Astrocyte (in vitro differentiated cells and primary cell): Measurements from ENCODE around the gene TACSTD2. TPM values are rescaled to one million over a fixed set of nuclear protein-coding genes. Genes with fewer than 3 reads are reported as not detected.

Experiments used
- DNase-seq: peaks from one replicate; pipeline ENCODE4 v3.0.0-alpha.2; 2010; ENCODE audit warnings: low read depth
- FAIRE-seq: peaks from 2 replicates; lab custom pipeline; 2011; peaks lifted over from hg19 to GRCh38; lab: Jason Lieb, UNC
- H2AFZ ChIP-seq: 2 replicates; pipeline ENCODE4 v1.6.0; 2012; ENCODE audit warnings: low read depth, low read length, inconsistent platforms
- H3K27ac ChIP-seq: 2 replicates; pipeline ENCODE4 v1.5.1; 2011; ENCODE audit warnings: low read depth, low read length, inconsistent platforms
- H3K27me3 ChIP-seq: 2 replicates; pipeline ENCODE4 v1.6.0; 2011; ENCODE audit warnings: low read length, inconsistent platforms; ENCODE audit not compliant: insufficient read depth
- H3K36me3 ChIP-seq: 2 replicates; pipeline ENCODE4 v1.5.1; 2011; ENCODE audit warnings: low read length, inconsistent platforms; ENCODE audit not compliant: insufficient read depth
- H3K4me1 ChIP-seq: 2 replicates; pipeline ENCODE4 v1.5.1; 2011; ENCODE audit warnings: low read length, inconsistent platforms; ENCODE audit not compliant: insufficient read depth
- H3K4me2 ChIP-seq: 2 replicates; pipeline ENCODE4 v1.6.0; 2012; ENCODE audit warnings: low read length, inconsistent platforms
- H3K4me3 ChIP-seq: 2 replicates; pipeline ENCODE4 v1.5.1; 2011; ENCODE audit warnings: low read depth, mild to moderate bottlenecking, low read length, inconsistent platforms; ENCODE audit not compliant: insufficient read depth
- H3K79me2 ChIP-seq: 2 replicates; pipeline ENCODE4 v1.6.0; 2012; ENCODE audit warnings: mild to moderate bottlenecking, low read length, inconsistent platforms; ENCODE audit not compliant: insufficient read depth
- H3K9ac ChIP-seq: 2 replicates; pipeline ENCODE4 v1.6.0; 2012; ENCODE audit warnings: mild to moderate bottlenecking, low read length, inconsistent platforms
- H3K9me3 ChIP-seq: 2 replicates; pipeline ENCODE4 v1.5.1; 2012; ENCODE audit warnings: low read depth, mild to moderate bottlenecking, low read length, inconsistent platforms; ENCODE audit not compliant: insufficient read depth
- H4K20me1 ChIP-seq: 2 replicates; pipeline ENCODE4 v1.6.0; 2012; ENCODE audit warnings: low read length, inconsistent platforms; ENCODE audit not compliant: insufficient read depth
- H3K27ac Mint-ChIP-seq: one replicate; pipeline ENCODE4 v1.8.0; 2021; ENCODE audit warnings: mild to moderate bottlenecking, mixed read lengths; ENCODE audit not compliant: unreplicated experiment
- H3K27me3 Mint-ChIP-seq: one replicate; pipeline ENCODE4 v1.8.0; 2021; ENCODE audit warnings: low read depth, mixed read lengths; ENCODE audit not compliant: unreplicated experiment
- H3K36me3 Mint-ChIP-seq: one replicate; pipeline ENCODE4 v1.8.0; 2021; ENCODE audit warnings: low read depth, mixed read lengths; ENCODE audit not compliant: unreplicated experiment
- H3K4me1 Mint-ChIP-seq: one replicate; pipeline ENCODE4 v1.8.0; 2021; ENCODE audit warnings: low read depth, mixed read lengths; ENCODE audit not compliant: unreplicated experiment
- H3K4me3 Mint-ChIP-seq: one replicate; pipeline ENCODE4 v1.8.0; 2021; ENCODE audit warnings: mild to moderate bottlenecking, moderate library complexity, mixed read lengths; ENCODE audit not compliant: unreplicated experiment
- H3K9me3 Mint-ChIP-seq: one replicate; pipeline ENCODE4 v1.8.0; 2021; ENCODE audit warnings: mild to moderate bottlenecking, mixed read lengths; ENCODE audit not compliant: unreplicated experiment
- CTCF ChIP-seq: IDR thresholded peaks from 2 replicates; pipeline ENCODE4 v1.5.1; 2011; ENCODE audit warnings: low read depth, mild to moderate bottlenecking, inconsistent platforms, low read length, moderate library complexity; ENCODE audit not compliant: insufficient read depth
- EZH2 ChIP-seq: IDR thresholded peaks from 2 replicates; pipeline ENCODE4 v1.6.1; 2012; ENCODE audit warnings: mild to moderate bottlenecking, low read length, inconsistent platforms; ENCODE audit not compliant: insufficient read depth
- total RNA-seq: library from RNA; stranded (reverse); gene quantifications from 2 replicates; pipeline ENCODE4 v1.2.1, GENCODE V29; 2021

Gene TACSTD2
- total RNA-seq, 1 donor from 2014 or later = 3.0 TPM

GRCh38 chr1:58586271-58586670 is 9.2 kb upstream of the TACSTD2 start:
- H2AFZ ChIP-seq = peak overlapping the region; percentile 23
- H3K27ac Mint-ChIP-seq = no peak overlapping the region
- H3K27me3 Mint-ChIP-seq = peaks cover 3% of the 10 kb centered on the region
- H3K9me3 Mint-ChIP-seq = no peaks in the 10 kb centered on the region
- H4K20me1 ChIP-seq = no peaks in the 10 kb centered on the region
- H3K9ac ChIP-seq = no peak overlapping the region
- no peaks in the 10 kb centered on the region for H3K79me2 ChIP-seq
- no peak for FAIRE-seq
- H3K36me3 ChIP-seq = no peaks in the 10 kb centered on the region
- H3K4me1 ChIP-seq = peaks cover 35% of the 10 kb centered on the region
- peak; percentile 68 for DNase-seq
- no peak overlapping the region for H3K4me3 Mint-ChIP-seq
- no peak overlapping the region for H3K4me3 ChIP-seq
- H3K36me3 Mint-ChIP-seq = no peaks in the 10 kb centered on the region
- H3K9me3 ChIP-seq = no peaks in the 10 kb centered on the region
- peak overlapping the region; percentile 54 for H3K4me2 ChIP-seq
- no peaks in the 10 kb centered on the region for H3K27me3 ChIP-seq
- H3K27ac ChIP-seq = peak overlapping the region; percentile 10
- TF ChIP-seq CTCF (no peak), EZH2 (no peak)
- peaks cover 35% of the 10 kb centered on the region for H3K4me1 Mint-ChIP-seq

- Mint-ChIP-seq H3K36me3 (no peaks in the 10 kb centered on the region), H3K27me3 (peaks cover 2% of the 10 kb centered on the region), H3K4me3 (no peak overlapping the region), H3K27ac (peak overlapping the region; percentile 85), H3K4me1 (peaks cover 35% of the 10 kb centered on the region), H3K9me3 (no peaks in the 10 kb centered on the region)
- FAIRE-seq (peak; percentile 5), DNase-seq (peak; percentile 54)
- Histone ChIP-seq H3K9ac (no peak overlapping the region), H2AFZ (peak overlapping the region; percentile 23), H3K4me2 (peak overlapping the region; percentile 67), H3K4me1 (peaks cover 35% of the 10 kb centered on the region), H3K79me2 (no peaks in the 10 kb centered on the region), H3K4me3 (no peak overlapping the region), H3K27ac (peak overlapping the region; percentile 81), H3K9me3 (no peaks in the 10 kb centered on the region), H3K36me3 (no peaks in the 10 kb centered on the region), H3K27me3 (no peaks in the 10 kb centered on the region), H4K20me1 (no peaks in the 10 kb centered on the region)
- TF ChIP-seq EZH2 = no peak
- no peak for TF ChIP-seq CTCF
Measured at GRCh38 chr1:58585581-58586151, 8.6 kb upstream of the TACSTD2 start.

GRCh38 chr1:58585166-58585565 is 8.1 kb upstream of the TACSTD2 start:
- Histone ChIP-seq H2AFZ (no peak overlapping the region), H3K4me2 (peak overlapping the region; percentile 67), H3K9ac (peak overlapping the region; percentile 1), H4K20me1 (no peaks in the 10 kb centered on the region), H3K27me3 (no peaks in the 10 kb centered on the region), H3K9me3 (no peaks in the 10 kb centered on the region), H3K4me3 (no peak overlapping the region), H3K79me2 (no peaks in the 10 kb centered on the region), H3K36me3 (no peaks in the 10 kb centered on the region), H3K4me1 (peaks cover 35% of the 10 kb centered on the region), H3K27ac (peak overlapping the region; percentile 81)
- DNase-seq (no peak), FAIRE-seq (no peak)
- Mint-ChIP-seq H3K27me3 (no peaks in the 10 kb centered on the region), H3K4me1 (peaks cover 36% of the 10 kb centered on the region), H3K9me3 (no peaks in the 10 kb centered on the region), H3K4me3 (no peak overlapping the region), H3K36me3 (no peaks in the 10 kb centered on the region), H3K27ac (peak overlapping the region; percentile 85)
- TF ChIP-seq CTCF = no peak
- TF ChIP-seq EZH2 = no peak
